Esophagus muscularis mucosa (tissue), 4 donors: Measurements from ENCODE around the gene SIGLEC10.

Experiments used
- CTCF ChIP-seq, 3 experiments: fragments of 200-600 bp in 2 of 3; fragments of 450-650 bp in 1 of 3; sonication (generic) in 2 of 3; IDR thresholded peaks; one replicate each; pipeline ENCODE4 v1.5.1; 2017 to 2019; ENCODE audit warnings: antibody characterized with exemption in 3 of 3, mild to moderate bottlenecking in 2 of 3, moderate library complexity in 1 of 3
- EP300 ChIP-seq: sonication (generic); formaldehyde crosslinking; IDR thresholded peaks from one replicate; pipeline ENCODE4 v1.6.1; 2017; ENCODE audit warnings: antibody characterized with exemption
- POLR2A ChIP-seq: fragments of 450-650 bp; IDR thresholded peaks from one replicate; pipeline ENCODE4 v1.6.1; 2017; ENCODE audit warnings: antibody characterized with exemption, moderate library complexity, mild to moderate bottlenecking, low read depth
- POLR2AphosphoS5 ChIP-seq, 2 donors: sonication (generic); formaldehyde crosslinking; IDR thresholded peaks; one replicate each; pipeline ENCODE4 v1.6.1; 2017; ENCODE audit warnings: antibody characterized with exemption in 2 of 2

GRCh38 chr19:51380379-51380778 is 37.1 kb downstream of the SIGLEC10 start:
- TF ChIP-seq EP300: no peak
- TF ChIP-seq CTCF (IDR thresholded peaks at IDR 0.05): no peak
- no peak for TF ChIP-seq POLR2A
- TF ChIP-seq POLR2AphosphoS5 (IDR thresholded peaks at IDR 0.05): no peak
